HEK293 (cell line): ENCODE results near the gene APC2.

Experiments used
- GLI4 ChIP-seq: fragments of 450-650 bp; formaldehyde crosslinking; IDR thresholded peaks from 2 replicates; pipeline ENCODE4 v1.5.1; 2016; ENCODE audit warnings: missing biosample characterization, missing genetic modification characterization
- KLF10 ChIP-seq: fragments of 450-650 bp; IDR thresholded peaks from 2 replicates; pipeline ENCODE4 v1.5.1; 2018; ENCODE audit warnings: missing biosample characterization, mild to moderate bottlenecking, missing genetic modification characterization
- KLF16 ChIP-seq: fragments of 450-650 bp; formaldehyde crosslinking; IDR thresholded peaks from 2 replicates; pipeline ENCODE4 v1.5.1; 2017; ENCODE audit warnings: missing biosample characterization, missing genetic modification characterization
- RBAK ChIP-seq: fragments of 450-650 bp; formaldehyde crosslinking; IDR thresholded peaks from 2 replicates; pipeline ENCODE4 v1.5.1; 2016; ENCODE audit warnings: missing biosample characterization, missing genetic modification characterization
- SP7 ChIP-seq: fragments of 450-650 bp; formaldehyde crosslinking; IDR thresholded peaks from 2 replicates; pipeline ENCODE4 v1.5.1; 2016; ENCODE audit warnings: missing biosample characterization, missing genetic modification characterization
- WT1 ChIP-seq: fragments of 450-650 bp; formaldehyde crosslinking; IDR thresholded peaks from 2 replicates; pipeline ENCODE4 v1.5.1; 2016; ENCODE audit warnings: missing biosample characterization, missing genetic modification characterization
- ZBTB1 ChIP-seq: fragments of 450-650 bp; formaldehyde crosslinking; IDR thresholded peaks from 2 replicates; pipeline ENCODE4 v1.5.1; 2016; ENCODE audit warnings: missing biosample characterization, missing genetic modification characterization
- ZBTB17 ChIP-seq: fragments of 450-650 bp; formaldehyde crosslinking; IDR thresholded peaks from 2 replicates; pipeline ENCODE4 v1.5.1; 2016; ENCODE audit warnings: missing biosample characterization, missing genetic modification characterization
- ZBTB20 ChIP-seq: fragments of 450-650 bp; formaldehyde crosslinking; IDR thresholded peaks from 2 replicates; pipeline ENCODE4 v1.5.1; 2016; ENCODE audit warnings: missing biosample characterization, missing genetic modification characterization
- ZBTB21 ChIP-seq: fragments of 450-650 bp; formaldehyde crosslinking; IDR thresholded peaks from 2 replicates; pipeline ENCODE4 v1.5.1; 2017; ENCODE audit warnings: missing biosample characterization, missing genetic modification characterization
- ZNF175 ChIP-seq: fragments of 450-650 bp; formaldehyde crosslinking; IDR thresholded peaks from 2 replicates; pipeline ENCODE4 v1.5.1; 2016; ENCODE audit warnings: missing biosample characterization, missing genetic modification characterization
- ZNF19 ChIP-seq: fragments of 450-650 bp; formaldehyde crosslinking; IDR thresholded peaks from 2 replicates; pipeline ENCODE4; 2016; ENCODE audit warnings: missing biosample characterization, missing genetic modification characterization, low read depth
- ZNF274 ChIP-seq, 2 experiments: fragments of 200-500 bp in 1 of 2; fragments of 450-650 bp in 1 of 2; sonication (Bioruptor generic) in 1 of 2; formaldehyde crosslinking in 1 of 2; IDR thresholded peaks; 2 replicates each; pipeline versions ENCODE4 v1.5.1 to v1.6.1; 2014 to 2016; ENCODE audit warnings: borderline replicate concordance in 1 of 2, inconsistent platforms in 1 of 2, low read length in 1 of 2, missing biosample characterization in 1 of 2, missing genetic modification characterization in 1 of 2
- ZNF302 ChIP-seq: fragments of 450-650 bp; formaldehyde crosslinking; IDR thresholded peaks from 2 replicates; pipeline ENCODE4 v1.5.1; 2016; ENCODE audit warnings: missing biosample characterization, missing genetic modification characterization, low read depth
- ZNF473 ChIP-seq: fragments of 450-650 bp; formaldehyde crosslinking; IDR thresholded peaks from 2 replicates; pipeline ENCODE4 v1.5.1; 2017; ENCODE audit warnings: missing biosample characterization, missing genetic modification characterization
- ZNF48 ChIP-seq: fragments of 450-650 bp; formaldehyde crosslinking; IDR thresholded peaks from 2 replicates; pipeline ENCODE4 v1.5.1; 2016; ENCODE audit warnings: missing biosample characterization, missing genetic modification characterization
- ZNF548 ChIP-seq: fragments of 450-650 bp; formaldehyde crosslinking; IDR thresholded peaks from 2 replicates; pipeline ENCODE4 v1.5.1; 2016; ENCODE audit warnings: missing biosample characterization, missing genetic modification characterization
- ZNF624 ChIP-seq: fragments of 450-650 bp; formaldehyde crosslinking; IDR thresholded peaks from 2 replicates; pipeline ENCODE4 v1.5.1; 2017; ENCODE audit warnings: missing biosample characterization, missing genetic modification characterization
- ZNF707 ChIP-seq: fragments of 450-650 bp; formaldehyde crosslinking; IDR thresholded peaks from 2 replicates; pipeline ENCODE4 v1.5.1; 2016; ENCODE audit warnings: missing biosample characterization, missing genetic modification characterization
- ZNF791 ChIP-seq: fragments of 450-650 bp; formaldehyde crosslinking; IDR thresholded peaks from 2 replicates; pipeline ENCODE4 v1.5.1; 2016; ENCODE audit warnings: missing biosample characterization, missing genetic modification characterization
- TF ChIP-seq, protein P1 (sequence below): fragments of 450-650 bp; formaldehyde crosslinking; conservative IDR thresholded peaks from 2 replicates; pipeline ENCODE4 v1.5.1; 2016; ENCODE audit warnings: low read depth, missing biosample characterization, missing genetic modification characterization
- TF ChIP-seq, protein P2 (sequence below): fragments of 450-650 bp; formaldehyde crosslinking; optimal IDR thresholded peaks from 2 replicates; pipeline ENCODE3; 2016; ENCODE audit warnings: missing biosample characterization, mild to moderate bottlenecking, missing genetic modification characterization
- TF ChIP-seq, protein P3 (sequence below): fragments of 450-650 bp; formaldehyde crosslinking; IDR thresholded peaks from 2 replicates; pipeline ENCODE4 v1.5.1; 2016; ENCODE audit warnings: missing biosample characterization, missing genetic modification characterization
- TF ChIP-seq, protein P4 (sequence below): fragments of 450-650 bp; formaldehyde crosslinking; IDR thresholded peaks from 2 replicates; pipeline ENCODE4 v1.5.1; 2017; ENCODE audit warnings: missing biosample characterization, missing genetic modification characterization
- TF ChIP-seq, protein P5 (sequence below): fragments of 450-650 bp; formaldehyde crosslinking; IDR thresholded peaks from 2 replicates; pipeline ENCODE4 v1.5.1; 2017; ENCODE audit warnings: missing biosample characterization, missing genetic modification characterization
- TF ChIP-seq, protein P6 (sequence below): fragments of 450-650 bp; formaldehyde crosslinking; IDR thresholded peaks from 2 replicates; pipeline ENCODE4 v1.5.1; 2016; ENCODE audit warnings: missing biosample characterization, missing genetic modification characterization

APC2 gene

DNA sequence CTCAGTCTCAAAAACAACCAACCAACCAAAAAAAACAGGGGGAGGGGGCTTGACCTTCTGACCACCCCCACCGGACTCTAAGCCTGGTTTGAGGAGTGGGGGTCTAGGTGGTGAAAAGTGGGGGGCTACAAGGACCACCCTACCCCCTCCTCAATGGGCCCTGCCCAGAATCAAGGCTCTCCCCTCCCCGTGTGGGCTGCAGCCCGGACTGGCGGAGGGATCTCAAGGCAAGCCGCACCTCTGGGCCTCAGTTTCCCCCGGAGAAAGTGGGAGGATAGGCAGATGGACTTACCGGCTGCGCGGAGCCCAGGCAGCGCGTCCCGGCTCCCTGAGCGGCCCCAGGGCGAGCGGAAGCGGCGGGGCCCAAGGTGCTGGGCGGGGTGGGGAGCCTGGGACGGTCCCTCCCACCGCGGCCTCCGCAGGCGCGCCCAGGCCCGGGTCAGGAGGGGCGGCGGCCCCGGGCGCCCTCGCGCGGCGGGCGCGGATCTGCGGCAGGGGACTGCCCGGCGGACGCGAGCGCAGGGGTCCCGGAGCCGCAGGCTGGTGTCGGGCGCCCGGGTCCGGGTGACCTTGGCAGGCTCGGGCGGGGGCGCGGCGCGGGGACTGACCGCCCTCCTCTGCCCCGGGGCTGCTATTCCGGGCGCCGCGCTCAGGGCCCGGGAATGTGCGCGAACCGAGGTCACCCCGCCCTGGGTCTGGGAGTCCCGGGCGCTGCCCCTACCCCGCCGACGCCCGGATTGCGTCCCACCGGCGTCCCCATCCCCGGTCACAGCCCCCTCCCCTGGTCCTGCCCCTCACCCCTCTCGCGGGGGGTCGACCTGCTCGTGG lies 63.0 kb downstream of the APC2 start, which contains the start of gene ADAMTSL5 (continued):
- TF ChIP-seq, protein P1, sequence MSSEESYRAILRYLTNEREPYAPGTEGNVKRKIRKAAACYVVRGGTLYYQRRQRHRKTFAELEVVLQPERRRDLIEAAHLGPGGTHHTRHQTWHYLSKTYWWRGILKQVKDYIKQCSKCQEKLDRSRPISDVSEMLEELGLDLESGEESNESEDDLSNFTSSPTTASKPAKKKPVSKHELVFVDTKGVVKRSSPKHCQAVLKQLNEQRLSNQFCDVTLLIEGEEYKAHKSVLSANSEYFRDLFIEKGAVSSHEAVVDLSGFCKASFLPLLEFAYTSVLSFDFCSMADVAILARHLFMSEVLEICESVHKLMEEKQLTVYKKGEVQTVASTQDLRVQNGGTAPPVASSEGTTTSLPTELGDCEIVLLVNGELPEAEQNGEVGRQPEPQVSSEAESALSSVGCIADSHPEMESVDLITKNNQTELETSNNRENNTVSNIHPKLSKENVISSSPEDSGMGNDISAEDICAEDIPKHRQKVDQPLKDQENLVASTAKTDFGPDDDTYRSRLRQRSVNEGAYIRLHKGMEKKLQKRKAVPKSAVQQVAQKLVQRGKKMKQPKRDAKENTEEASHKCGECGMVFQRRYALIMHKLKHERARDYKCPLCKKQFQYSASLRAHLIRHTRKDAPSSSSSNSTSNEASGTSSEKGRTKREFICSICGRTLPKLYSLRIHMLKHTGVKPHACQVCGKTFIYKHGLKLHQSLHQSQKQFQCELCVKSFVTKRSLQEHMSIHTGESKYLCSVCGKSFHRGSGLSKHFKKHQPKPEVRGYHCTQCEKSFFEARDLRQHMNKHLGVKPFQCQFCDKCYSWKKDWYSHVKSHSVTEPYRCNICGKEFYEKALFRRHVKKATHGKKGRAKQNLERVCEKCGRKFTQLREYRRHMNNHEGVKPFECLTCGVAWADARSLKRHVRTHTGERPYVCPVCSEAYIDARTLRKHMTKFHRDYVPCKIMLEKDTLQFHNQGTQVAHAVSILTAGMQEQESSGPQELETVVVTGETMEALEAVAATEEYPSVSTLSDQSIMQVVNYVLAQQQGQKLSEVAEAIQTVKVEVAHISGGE (tag by site-specific recombination), result no peak
- no peak for TF ChIP-seq ZNF548 (tag by site-specific recombination)
- TF ChIP-seq RBAK (tag by site-specific recombination), result no peak
- no peak for TF ChIP-seq ZNF175 (tag by site-specific recombination)
- no peak for TF ChIP-seq ZBTB17 (tag by site-specific recombination)
- TF ChIP-seq, protein P2, sequence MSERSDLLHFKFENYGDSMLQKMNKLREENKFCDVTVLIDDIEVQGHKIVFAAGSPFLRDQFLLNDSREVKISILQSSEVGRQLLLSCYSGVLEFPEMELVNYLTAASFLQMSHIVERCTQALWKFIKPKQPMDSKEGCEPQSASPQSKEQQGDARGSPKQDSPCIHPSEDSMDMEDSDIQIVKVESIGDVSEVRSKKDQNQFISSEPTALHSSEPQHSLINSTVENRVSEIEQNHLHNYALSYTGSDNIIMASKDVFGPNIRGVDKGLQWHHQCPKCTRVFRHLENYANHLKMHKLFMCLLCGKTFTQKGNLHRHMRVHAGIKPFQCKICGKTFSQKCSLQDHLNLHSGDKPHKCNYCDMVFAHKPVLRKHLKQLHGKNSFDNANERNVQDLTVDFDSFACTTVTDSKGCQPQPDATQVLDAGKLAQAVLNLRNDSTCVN (tag by site-specific recombination), result peak; percentile 78
- peak; percentile 99 for TF ChIP-seq ZBTB20
- no peak for TF ChIP-seq ZNF302 (tag by site-specific recombination)
- no peak for TF ChIP-seq WT1 (tag by site-specific recombination)
- no peak for TF ChIP-seq ZNF707 (tag by site-specific recombination)
- TF ChIP-seq GLI4 (tag by site-specific recombination), result no peak
- TF ChIP-seq, protein P3, sequence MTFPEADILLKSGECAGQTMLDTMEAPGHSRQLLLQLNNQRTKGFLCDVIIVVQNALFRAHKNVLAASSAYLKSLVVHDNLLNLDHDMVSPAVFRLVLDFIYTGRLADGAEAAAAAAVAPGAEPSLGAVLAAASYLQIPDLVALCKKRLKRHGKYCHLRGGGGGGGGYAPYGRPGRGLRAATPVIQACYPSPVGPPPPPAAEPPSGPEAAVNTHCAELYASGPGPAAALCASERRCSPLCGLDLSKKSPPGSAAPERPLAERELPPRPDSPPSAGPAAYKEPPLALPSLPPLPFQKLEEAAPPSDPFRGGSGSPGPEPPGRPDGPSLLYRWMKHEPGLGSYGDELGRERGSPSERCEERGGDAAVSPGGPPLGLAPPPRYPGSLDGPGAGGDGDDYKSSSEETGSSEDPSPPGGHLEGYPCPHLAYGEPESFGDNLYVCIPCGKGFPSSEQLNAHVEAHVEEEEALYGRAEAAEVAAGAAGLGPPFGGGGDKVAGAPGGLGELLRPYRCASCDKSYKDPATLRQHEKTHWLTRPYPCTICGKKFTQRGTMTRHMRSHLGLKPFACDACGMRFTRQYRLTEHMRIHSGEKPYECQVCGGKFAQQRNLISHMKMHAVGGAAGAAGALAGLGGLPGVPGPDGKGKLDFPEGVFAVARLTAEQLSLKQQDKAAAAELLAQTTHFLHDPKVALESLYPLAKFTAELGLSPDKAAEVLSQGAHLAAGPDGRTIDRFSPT, result no peak
- TF ChIP-seq SP7 (tag by site-specific recombination), result no peak; the same call in 1 of the 2 replicates
- TF ChIP-seq, protein P4, sequence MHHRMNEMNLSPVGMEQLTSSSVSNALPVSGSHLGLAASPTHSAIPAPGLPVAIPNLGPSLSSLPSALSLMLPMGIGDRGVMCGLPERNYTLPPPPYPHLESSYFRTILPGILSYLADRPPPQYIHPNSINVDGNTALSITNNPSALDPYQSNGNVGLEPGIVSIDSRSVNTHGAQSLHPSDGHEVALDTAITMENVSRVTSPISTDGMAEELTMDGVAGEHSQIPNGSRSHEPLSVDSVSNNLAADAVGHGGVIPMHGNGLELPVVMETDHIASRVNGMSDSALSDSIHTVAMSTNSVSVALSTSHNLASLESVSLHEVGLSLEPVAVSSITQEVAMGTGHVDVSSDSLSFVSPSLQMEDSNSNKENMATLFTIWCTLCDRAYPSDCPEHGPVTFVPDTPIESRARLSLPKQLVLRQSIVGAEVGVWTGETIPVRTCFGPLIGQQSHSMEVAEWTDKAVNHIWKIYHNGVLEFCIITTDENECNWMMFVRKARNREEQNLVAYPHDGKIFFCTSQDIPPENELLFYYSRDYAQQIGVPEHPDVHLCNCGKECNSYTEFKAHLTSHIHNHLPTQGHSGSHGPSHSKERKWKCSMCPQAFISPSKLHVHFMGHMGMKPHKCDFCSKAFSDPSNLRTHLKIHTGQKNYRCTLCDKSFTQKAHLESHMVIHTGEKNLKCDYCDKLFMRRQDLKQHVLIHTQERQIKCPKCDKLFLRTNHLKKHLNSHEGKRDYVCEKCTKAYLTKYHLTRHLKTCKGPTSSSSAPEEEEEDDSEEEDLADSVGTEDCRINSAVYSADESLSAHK, result no peak
- no peak for TF ChIP-seq ZNF274 (IDR thresholded peaks at IDR 0.05; ENCODE audit: low read length)
- TF ChIP-seq ZNF274 (tag by site-specific recombination; IDR thresholded peaks at IDR 0.05; ENCODE audit: borderline replicate concordance), result no peak
- no peak for TF ChIP-seq ZBTB1
- no peak for TF ChIP-seq ZNF19 (tag by site-specific recombination)
- no peak for TF ChIP-seq ZBTB21 (tag by site-specific recombination)
- TF ChIP-seq KLF10 (tag by site-specific recombination), result no peak
- TF ChIP-seq, protein P5, sequence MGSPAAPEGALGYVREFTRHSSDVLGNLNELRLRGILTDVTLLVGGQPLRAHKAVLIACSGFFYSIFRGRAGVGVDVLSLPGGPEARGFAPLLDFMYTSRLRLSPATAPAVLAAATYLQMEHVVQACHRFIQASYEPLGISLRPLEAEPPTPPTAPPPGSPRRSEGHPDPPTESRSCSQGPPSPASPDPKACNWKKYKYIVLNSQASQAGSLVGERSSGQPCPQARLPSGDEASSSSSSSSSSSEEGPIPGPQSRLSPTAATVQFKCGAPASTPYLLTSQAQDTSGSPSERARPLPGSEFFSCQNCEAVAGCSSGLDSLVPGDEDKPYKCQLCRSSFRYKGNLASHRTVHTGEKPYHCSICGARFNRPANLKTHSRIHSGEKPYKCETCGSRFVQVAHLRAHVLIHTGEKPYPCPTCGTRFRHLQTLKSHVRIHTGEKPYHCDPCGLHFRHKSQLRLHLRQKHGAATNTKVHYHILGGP (tag by site-specific recombination), result no peak
- no peak for TF ChIP-seq KLF16
- no peak for TF ChIP-seq ZNF624 (tag by site-specific recombination)
- TF ChIP-seq ZNF791, result no peak
- TF ChIP-seq ZNF473, result no peak
- no peak for TF ChIP-seq ZNF48 (tag by site-specific recombination)
- TF ChIP-seq, protein P6, sequence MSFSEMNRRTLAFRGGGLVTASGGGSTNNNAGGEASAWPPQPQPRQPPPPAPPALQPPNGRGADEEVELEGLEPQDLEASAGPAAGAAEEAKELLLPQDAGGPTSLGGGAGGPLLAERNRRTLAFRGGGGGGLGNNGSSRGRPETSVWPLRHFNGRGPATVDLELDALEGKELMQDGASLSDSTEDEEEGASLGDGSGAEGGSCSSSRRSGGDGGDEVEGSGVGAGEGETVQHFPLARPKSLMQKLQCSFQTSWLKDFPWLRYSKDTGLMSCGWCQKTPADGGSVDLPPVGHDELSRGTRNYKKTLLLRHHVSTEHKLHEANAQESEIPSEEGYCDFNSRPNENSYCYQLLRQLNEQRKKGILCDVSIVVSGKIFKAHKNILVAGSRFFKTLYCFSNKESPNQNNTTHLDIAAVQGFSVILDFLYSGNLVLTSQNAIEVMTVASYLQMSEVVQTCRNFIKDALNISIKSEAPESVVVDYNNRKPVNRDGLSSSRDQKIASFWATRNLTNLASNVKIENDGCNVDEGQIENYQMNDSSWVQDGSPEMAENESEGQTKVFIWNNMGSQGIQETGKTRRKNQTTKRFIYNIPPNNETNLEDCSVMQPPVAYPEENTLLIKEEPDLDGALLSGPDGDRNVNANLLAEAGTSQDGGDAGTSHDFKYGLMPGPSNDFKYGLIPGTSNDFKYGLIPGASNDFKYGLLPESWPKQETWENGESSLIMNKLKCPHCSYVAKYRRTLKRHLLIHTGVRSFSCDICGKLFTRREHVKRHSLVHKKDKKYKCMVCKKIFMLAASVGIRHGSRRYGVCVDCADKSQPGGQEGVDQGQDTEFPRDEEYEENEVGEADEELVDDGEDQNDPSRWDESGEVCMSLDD (tag by site-specific recombination), result peak; percentile 65; the same call in 1 of the 2 replicates
